Liver (tissue), 3 donors: ENCODE data around the gene TTC23L.

Experiments used
- EGR1 ChIP-seq, 2 donors: IDR thresholded peaks; 2 replicates each; pipeline ENCODE4 v1.6.1; 2016 to 2018; ENCODE audit warnings: antibody characterized with exemption in 2 of 2, low read depth in 2 of 2
- HNF4A ChIP-seq, 2 donors: conservative IDR thresholded peaks; 2 replicates each; pipeline ENCODE4 v1.6.1; 2016; ENCODE audit warnings: antibody characterized with exemption in 2 of 2, mild to moderate bottlenecking in 2 of 2
- HNF4G ChIP-seq: IDR thresholded peaks from 2 replicates; pipeline ENCODE4 v1.6.1; 2016; ENCODE audit warnings: antibody characterized with exemption
- JUND ChIP-seq, 2 donors: IDR thresholded peaks; 2 replicates each; pipeline ENCODE4 v1.6.1; 2016; ENCODE audit warnings: antibody characterized with exemption in 2 of 2
- SP1 ChIP-seq: IDR thresholded peaks from 2 replicates; pipeline ENCODE4 v1.6.1; 2018; ENCODE audit warnings: antibody characterized with exemption, mild to moderate bottlenecking
- TAF1 ChIP-seq: conservative IDR thresholded peaks from 2 replicates; pipeline ENCODE4 v1.6.1; 2016; ENCODE audit warnings: antibody characterized with exemption, mild to moderate bottlenecking
- YY1 ChIP-seq: IDR thresholded peaks from 2 replicates; pipeline ENCODE4 v1.6.1; 2016; ENCODE audit warnings: antibody characterized with exemption, mild to moderate bottlenecking
- TF ChIP-seq, protein P1 (sequence below): fragments of 150-350 bp; IDR thresholded peaks from 2 replicates; pipeline ENCODE4 v1.5.1; 2017; ENCODE audit warnings: improper control_type of control experiment, low read depth, low read length; ENCODE audit not compliant: missing input control
- TF ChIP-seq, protein P2 (sequence below): IDR thresholded peaks from 2 replicates; pipeline ENCODE4 v1.6.1; 2016; ENCODE audit warnings: antibody characterized with exemption
- TF ChIP-seq, protein P3 (sequence below): IDR thresholded peaks from 2 replicates; pipeline ENCODE4 v1.6.1; 2016; ENCODE audit warnings: antibody characterized with exemption, mild to moderate bottlenecking
- TF ChIP-seq, protein P4 (sequence below): IDR thresholded peaks from 2 replicates; pipeline ENCODE4 v1.6.1; 2016; ENCODE audit warnings: antibody characterized with exemption
- donor health status: healthy.
- donor health status: healthy.

DNA sequence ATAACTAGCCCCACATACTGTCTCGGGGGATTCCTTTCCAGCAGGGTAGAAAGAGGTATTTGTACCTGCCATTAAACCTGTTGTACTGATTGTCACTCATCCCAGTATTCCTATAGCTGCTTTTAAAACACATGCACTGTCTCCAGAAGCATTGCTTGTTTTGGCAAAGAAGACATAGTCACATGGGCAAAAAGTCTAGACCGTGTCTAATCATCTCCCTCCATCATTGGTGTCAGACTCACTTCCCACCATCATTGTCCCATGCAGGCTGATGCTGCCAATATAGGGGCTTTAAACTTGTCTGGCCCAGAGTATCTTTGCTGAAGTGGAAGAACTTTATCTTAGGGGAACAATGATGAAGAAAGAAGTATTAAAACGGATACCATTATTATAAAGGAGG, 103.0 kb downstream of the TTC23L start:
- TF ChIP-seq, protein P1, sequence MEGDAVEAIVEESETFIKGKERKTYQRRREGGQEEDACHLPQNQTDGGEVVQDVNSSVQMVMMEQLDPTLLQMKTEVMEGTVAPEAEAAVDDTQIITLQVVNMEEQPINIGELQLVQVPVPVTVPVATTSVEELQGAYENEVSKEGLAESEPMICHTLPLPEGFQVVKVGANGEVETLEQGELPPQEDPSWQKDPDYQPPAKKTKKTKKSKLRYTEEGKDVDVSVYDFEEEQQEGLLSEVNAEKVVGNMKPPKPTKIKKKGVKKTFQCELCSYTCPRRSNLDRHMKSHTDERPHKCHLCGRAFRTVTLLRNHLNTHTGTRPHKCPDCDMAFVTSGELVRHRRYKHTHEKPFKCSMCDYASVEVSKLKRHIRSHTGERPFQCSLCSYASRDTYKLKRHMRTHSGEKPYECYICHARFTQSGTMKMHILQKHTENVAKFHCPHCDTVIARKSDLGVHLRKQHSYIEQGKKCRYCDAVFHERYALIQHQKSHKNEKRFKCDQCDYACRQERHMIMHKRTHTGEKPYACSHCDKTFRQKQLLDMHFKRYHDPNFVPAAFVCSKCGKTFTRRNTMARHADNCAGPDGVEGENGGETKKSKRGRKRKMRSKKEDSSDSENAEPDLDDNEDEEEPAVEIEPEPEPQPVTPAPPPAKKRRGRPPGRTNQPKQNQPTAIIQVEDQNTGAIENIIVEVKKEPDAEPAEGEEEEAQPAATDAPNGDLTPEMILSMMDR, result no peak
- TF ChIP-seq JUND (IDR thresholded peaks at IDR 0.05) (no peak), TAF1 (no peak), EGR1 (IDR thresholded peaks at IDR 0.05; ENCODE audit: low read depth in 2 of 2) (no peak), HNF4A (conservative IDR thresholded peaks at IDR 0.05) (no peak), YY1 (no peak), HNF4G (no peak), SP1 (no peak)
- TF ChIP-seq, protein P2, sequence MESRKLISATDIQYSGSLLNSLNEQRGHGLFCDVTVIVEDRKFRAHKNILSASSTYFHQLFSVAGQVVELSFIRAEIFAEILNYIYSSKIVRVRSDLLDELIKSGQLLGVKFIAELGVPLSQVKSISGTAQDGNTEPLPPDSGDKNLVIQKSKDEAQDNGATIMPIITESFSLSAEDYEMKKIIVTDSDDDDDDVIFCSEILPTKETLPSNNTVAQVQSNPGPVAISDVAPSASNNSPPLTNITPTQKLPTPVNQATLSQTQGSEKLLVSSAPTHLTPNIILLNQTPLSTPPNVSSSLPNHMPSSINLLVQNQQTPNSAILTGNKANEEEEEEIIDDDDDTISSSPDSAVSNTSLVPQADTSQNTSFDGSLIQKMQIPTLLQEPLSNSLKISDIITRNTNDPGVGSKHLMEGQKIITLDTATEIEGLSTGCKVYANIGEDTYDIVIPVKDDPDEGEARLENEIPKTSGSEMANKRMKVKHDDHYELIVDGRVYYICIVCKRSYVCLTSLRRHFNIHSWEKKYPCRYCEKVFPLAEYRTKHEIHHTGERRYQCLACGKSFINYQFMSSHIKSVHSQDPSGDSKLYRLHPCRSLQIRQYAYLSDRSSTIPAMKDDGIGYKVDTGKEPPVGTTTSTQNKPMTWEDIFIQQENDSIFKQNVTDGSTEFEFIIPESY, result no peak
- TF ChIP-seq, protein P3, sequence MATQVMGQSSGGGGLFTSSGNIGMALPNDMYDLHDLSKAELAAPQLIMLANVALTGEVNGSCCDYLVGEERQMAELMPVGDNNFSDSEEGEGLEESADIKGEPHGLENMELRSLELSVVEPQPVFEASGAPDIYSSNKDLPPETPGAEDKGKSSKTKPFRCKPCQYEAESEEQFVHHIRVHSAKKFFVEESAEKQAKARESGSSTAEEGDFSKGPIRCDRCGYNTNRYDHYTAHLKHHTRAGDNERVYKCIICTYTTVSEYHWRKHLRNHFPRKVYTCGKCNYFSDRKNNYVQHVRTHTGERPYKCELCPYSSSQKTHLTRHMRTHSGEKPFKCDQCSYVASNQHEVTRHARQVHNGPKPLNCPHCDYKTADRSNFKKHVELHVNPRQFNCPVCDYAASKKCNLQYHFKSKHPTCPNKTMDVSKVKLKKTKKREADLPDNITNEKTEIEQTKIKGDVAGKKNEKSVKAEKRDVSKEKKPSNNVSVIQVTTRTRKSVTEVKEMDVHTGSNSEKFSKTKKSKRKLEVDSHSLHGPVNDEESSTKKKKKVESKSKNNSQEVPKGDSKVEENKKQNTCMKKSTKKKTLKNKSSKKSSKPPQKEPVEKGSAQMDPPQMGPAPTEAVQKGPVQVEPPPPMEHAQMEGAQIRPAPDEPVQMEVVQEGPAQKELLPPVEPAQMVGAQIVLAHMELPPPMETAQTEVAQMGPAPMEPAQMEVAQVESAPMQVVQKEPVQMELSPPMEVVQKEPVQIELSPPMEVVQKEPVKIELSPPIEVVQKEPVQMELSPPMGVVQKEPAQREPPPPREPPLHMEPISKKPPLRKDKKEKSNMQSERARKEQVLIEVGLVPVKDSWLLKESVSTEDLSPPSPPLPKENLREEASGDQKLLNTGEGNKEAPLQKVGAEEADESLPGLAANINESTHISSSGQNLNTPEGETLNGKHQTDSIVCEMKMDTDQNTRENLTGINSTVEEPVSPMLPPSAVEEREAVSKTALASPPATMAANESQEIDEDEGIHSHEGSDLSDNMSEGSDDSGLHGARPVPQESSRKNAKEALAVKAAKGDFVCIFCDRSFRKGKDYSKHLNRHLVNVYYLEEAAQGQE, result no peak
- TF ChIP-seq, protein P4, sequence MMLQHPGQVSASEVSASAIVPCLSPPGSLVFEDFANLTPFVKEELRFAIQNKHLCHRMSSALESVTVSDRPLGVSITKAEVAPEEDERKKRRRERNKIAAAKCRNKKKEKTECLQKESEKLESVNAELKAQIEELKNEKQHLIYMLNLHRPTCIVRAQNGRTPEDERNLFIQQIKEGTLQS, result no peak
